HEK293 (cell line): ENCODE results near the gene FGB.
A peak's percentile ranks its signal among the peaks of the same experiment; 100 is the strongest.

ENCODE experiments used
- CTCF ChIA-PET: fragments of 350-600 bp; formaldehyde crosslinking; extraction: SDS; loops from one replicate; lab custom pipeline; 2021; ENCODE audit warnings: antibody characterized with exemption; lab: Yijun Ruan, JAX
- POLR2A ChIA-PET: fragments of 300-600 bp; formaldehyde crosslinking; extraction: SDS; loops from one replicate; lab custom pipeline; 2020; ENCODE audit warnings: antibody characterized with exemption, inconsistent platforms; lab: Yijun Ruan, JAX
- H3K27ac ChIP-seq: fragments of 200-500 bp; sonication (Bioruptor generic); 2 replicates; pipeline ENCODE4 v1.5.1; 2014; ENCODE audit warnings: low read depth, low read length, control low read depth, inconsistent platforms; ENCODE audit errors: extremely low read depth
- H3K36me3 ChIP-seq, 2 experiments: fragments of 200-500 bp in 1 of 2; sonication (Bioruptor generic) in 1 of 2; 1 replicate in 1 of 2; 2 replicates in 1 of 2; pipeline ENCODE4 v1.5.1; 2014 to 2017; ENCODE audit warnings: inconsistent platforms in 2 of 2, low read length in 2 of 2; ENCODE audit not compliant: control insufficient read depth in 2 of 2, insufficient read depth in 1 of 2
- H3K4me1 ChIP-seq: fragments of 200-500 bp; sonication (Bioruptor generic); 2 replicates; pipeline ENCODE4 v1.5.1; 2014; ENCODE audit warnings: mild to moderate bottlenecking, low read length, inconsistent platforms; ENCODE audit not compliant: control insufficient read depth, insufficient read depth
- H3K4me3 ChIP-seq: 2 replicates; pipeline ENCODE4 v1.5.1; 2011; ENCODE audit warnings: low read depth, mild to moderate bottlenecking, control low read depth, low read length, moderate library complexity
- H3K9me3 ChIP-seq: fragments of 200-500 bp; sonication (Bioruptor generic); 2 replicates; pipeline ENCODE4 v1.5.1; 2014; ENCODE audit warnings: low read depth, low read length, inconsistent platforms; ENCODE audit not compliant: control insufficient read depth, insufficient read depth
- BCL11B ChIP-seq: fragments of 450-650 bp; formaldehyde crosslinking; IDR thresholded peaks from 2 replicates; pipeline ENCODE4 v1.5.1; 2016; ENCODE audit warnings: low read depth, missing biosample characterization, missing genetic modification characterization
- SP2 ChIP-seq: fragments of 450-650 bp; formaldehyde crosslinking; IDR thresholded peaks from 2 replicates; pipeline ENCODE4 v1.5.1; 2016; ENCODE audit warnings: missing biosample characterization, missing genetic modification characterization
- SP3 ChIP-seq: fragments of 450-650 bp; formaldehyde crosslinking; IDR thresholded peaks from 2 replicates; pipeline ENCODE4 v1.5.1; 2016; ENCODE audit warnings: missing biosample characterization, missing genetic modification characterization
- SP7 ChIP-seq: fragments of 450-650 bp; formaldehyde crosslinking; IDR thresholded peaks from 2 replicates; pipeline ENCODE4 v1.5.1; 2016; ENCODE audit warnings: missing biosample characterization, missing genetic modification characterization
- TRIM28 ChIP-seq: IDR thresholded peaks from 2 replicates; pipeline ENCODE4 v1.6.1; 2011; ENCODE audit warnings: low read length, control low read depth, borderline replicate concordance
- YY1 ChIP-seq: fragments of 450-650 bp; formaldehyde crosslinking; IDR thresholded peaks from 2 replicates; pipeline ENCODE4 v1.5.1; 2018; ENCODE audit warnings: missing biosample characterization, missing genetic modification characterization
- ZBTB17 ChIP-seq: fragments of 450-650 bp; formaldehyde crosslinking; IDR thresholded peaks from 2 replicates; pipeline ENCODE4 v1.5.1; 2016; ENCODE audit warnings: missing biosample characterization, missing genetic modification characterization
- ZFP37 ChIP-seq: fragments of 450-650 bp; formaldehyde crosslinking; IDR thresholded peaks from 2 replicates; pipeline ENCODE4 v1.5.1; 2016; ENCODE audit warnings: missing biosample characterization, missing genetic modification characterization
- ZNF10 ChIP-seq: fragments of 450-650 bp; formaldehyde crosslinking; IDR thresholded peaks from 2 replicates; pipeline ENCODE4 v1.5.1; 2017; ENCODE audit warnings: missing biosample characterization, missing genetic modification characterization
- ZNF2 ChIP-seq: fragments of 450-650 bp; formaldehyde crosslinking; IDR thresholded peaks from 2 replicates; pipeline ENCODE4 v1.5.1; 2016; ENCODE audit warnings: missing biosample characterization, missing genetic modification characterization
- ZNF335 ChIP-seq: fragments of 450-650 bp; formaldehyde crosslinking; conservative IDR thresholded peaks from 2 replicates; pipeline ENCODE4 v1.5.1; 2016; ENCODE audit warnings: missing biosample characterization, missing genetic modification characterization
- ZNF394 ChIP-seq: fragments of 450-650 bp; formaldehyde crosslinking; IDR thresholded peaks from 2 replicates; pipeline ENCODE4 v1.5.1; 2016; ENCODE audit warnings: missing biosample characterization, missing genetic modification characterization, mild to moderate bottlenecking, moderate library complexity, borderline replicate concordance
- ZNF423 ChIP-seq: fragments of 450-650 bp; formaldehyde crosslinking; IDR thresholded peaks from 2 replicates; pipeline ENCODE4 v1.5.1; 2016; ENCODE audit warnings: missing biosample characterization, missing genetic modification characterization
- ZNF426 ChIP-seq: fragments of 450-650 bp; formaldehyde crosslinking; IDR thresholded peaks from 2 replicates; pipeline ENCODE4 v1.5.1; 2017; ENCODE audit warnings: missing biosample characterization, missing genetic modification characterization, mild to moderate bottlenecking, inconsistent platforms, moderate library complexity
- ZNF600 ChIP-seq: fragments of 450-650 bp; formaldehyde crosslinking; IDR thresholded peaks from 2 replicates; pipeline ENCODE4 v1.5.1; 2016; ENCODE audit warnings: missing biosample characterization, missing genetic modification characterization
- ZNF777 ChIP-seq: fragments of 450-650 bp; formaldehyde crosslinking; IDR thresholded peaks from 2 replicates; pipeline ENCODE4 v1.5.1; 2017; ENCODE audit warnings: missing biosample characterization, missing genetic modification characterization, borderline replicate concordance
- ZXDB ChIP-seq: fragments of 450-650 bp; formaldehyde crosslinking; IDR thresholded peaks from 2 replicates; pipeline ENCODE4 v1.5.1; 2016; ENCODE audit warnings: missing biosample characterization, missing genetic modification characterization
- TF ChIP-seq, protein P1 (sequence below): fragments of 450-650 bp; IDR thresholded peaks from 2 replicates; pipeline ENCODE4 v1.5.1; 2018; ENCODE audit warnings: missing biosample characterization, missing genetic modification characterization
- TF ChIP-seq, protein P2 (sequence below): fragments of 450-650 bp; formaldehyde crosslinking; conservative IDR thresholded peaks from 2 replicates; pipeline ENCODE4 v1.5.1; 2016; ENCODE audit warnings: low read depth, missing biosample characterization, missing genetic modification characterization
- TF ChIP-seq, protein P3 (sequence below): fragments of 450-650 bp; formaldehyde crosslinking; conservative IDR thresholded peaks from 2 replicates; pipeline ENCODE4 v1.5.1; 2016; ENCODE audit warnings: low read depth, missing biosample characterization, missing genetic modification characterization
- TF ChIP-seq, protein P4 (sequence below): fragments of 450-650 bp; formaldehyde crosslinking; IDR thresholded peaks from 2 replicates; pipeline ENCODE4 v1.5.1; 2016; ENCODE audit warnings: missing biosample characterization, missing genetic modification characterization
- TF ChIP-seq, protein P5 (sequence below): IDR thresholded peaks from 2 replicates; pipeline ENCODE4 v1.6.1; 2011; ENCODE audit warnings: mild to moderate bottlenecking, low read depth, low read length, borderline replicate concordance

The FGB gene

DNA sequence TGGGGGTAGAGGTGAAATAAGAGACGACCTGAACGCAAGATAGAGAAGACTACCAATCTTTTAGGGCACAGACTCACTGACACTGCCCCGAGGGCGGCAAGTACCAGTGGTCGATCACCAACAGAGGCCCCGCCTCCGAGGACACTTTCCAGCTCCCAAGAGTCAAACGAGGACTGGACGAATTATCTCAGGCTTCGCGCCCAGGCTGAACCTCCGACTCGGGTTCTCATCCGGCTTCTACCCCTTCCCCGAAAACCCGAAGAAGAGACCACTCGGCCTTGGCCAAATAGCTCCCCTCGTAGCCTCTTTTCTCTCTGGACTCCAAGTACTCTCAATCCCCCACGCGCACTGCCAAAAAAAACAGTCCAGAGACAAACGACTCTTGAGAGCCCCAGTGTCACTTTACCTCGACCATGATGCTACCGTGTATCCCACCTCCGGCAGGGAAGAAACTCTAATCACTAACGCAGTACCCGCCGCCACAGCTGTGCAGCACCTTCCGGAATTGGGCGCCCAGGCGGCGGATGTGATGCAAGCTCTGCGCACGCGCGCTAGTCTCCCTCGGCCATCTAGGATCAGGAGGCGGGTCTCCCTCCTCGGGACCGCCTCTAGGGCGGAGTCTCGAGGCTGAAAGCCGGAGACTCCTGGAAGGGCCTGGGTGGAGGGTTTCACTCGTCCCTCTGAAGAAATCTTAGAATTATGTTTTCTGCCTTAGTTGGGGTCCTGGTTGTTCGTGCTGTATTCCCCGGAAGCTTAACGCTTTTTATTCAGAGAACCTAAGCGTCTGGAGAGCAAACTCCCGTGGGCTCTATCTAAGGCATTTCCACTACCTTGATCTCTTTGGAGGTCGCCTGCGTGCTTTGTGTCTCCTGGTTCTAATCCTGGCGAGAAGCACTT lies 12.7 kb upstream of the FGB start, which contains the start of gene PLRG1:
Gene PLRG1 (minus strand): TSS at position 507 of the 897 bp plus-strand sequence. CDS start 92 bp downstream, at position 415.
- H3K9me3 ChIP-seq: no peaks in the 10 kb centered on the region
- H3K36me3 ChIP-seq: peaks cover 17 to 34% of the 10 kb centered on the region in 2 experiments; a peak in 2 of 3 replicates
- peak within 1 kb of the TSS; percentile 7 for H3K27ac ChIP-seq
- TF ChIP-seq ZXDB (tag by site-specific recombination) (peak; percentile 29; the same call in 1 of the 2 replicates), ZNF426 (tag by site-specific recombination) (no peak), ZNF394 (no peak), ZNF423 (tag by site-specific recombination) (no peak), ZFP37 (tag by site-specific recombination) (0 out of 2 replicates have a peak, but pooled peaks have one; percentile 19), SP7 (tag by site-specific recombination) (0 out of 2 replicates have a peak, but pooled peaks have one; percentile 35), ZNF2 (tag by site-specific recombination) (peak; percentile 64; the same call in 1 of the 2 replicates), ZBTB17 (tag by site-specific recombination) (peak; percentile 67), YY1 (tag by site-specific recombination) (no peak), ZNF10 (tag by site-specific recombination) (no peak), SP2 (tag by site-specific recombination) (peak; percentile 71), BCL11B (tag by site-specific recombination) (no peak), SP3 (peak; percentile 39; the same call in 1 of the 2 replicates), ZNF335 (peak; percentile 19; the same call in 1 of the 2 replicates), ZNF777 (tag by site-specific recombination) (no peak), ZNF600 (tag by site-specific recombination) (0 out of 2 replicates have a peak, but pooled peaks have one; percentile 40), TRIM28 (peak; percentile 12; the same call in 1 of the 2 replicates)
- TF ChIP-seq, protein P1, sequence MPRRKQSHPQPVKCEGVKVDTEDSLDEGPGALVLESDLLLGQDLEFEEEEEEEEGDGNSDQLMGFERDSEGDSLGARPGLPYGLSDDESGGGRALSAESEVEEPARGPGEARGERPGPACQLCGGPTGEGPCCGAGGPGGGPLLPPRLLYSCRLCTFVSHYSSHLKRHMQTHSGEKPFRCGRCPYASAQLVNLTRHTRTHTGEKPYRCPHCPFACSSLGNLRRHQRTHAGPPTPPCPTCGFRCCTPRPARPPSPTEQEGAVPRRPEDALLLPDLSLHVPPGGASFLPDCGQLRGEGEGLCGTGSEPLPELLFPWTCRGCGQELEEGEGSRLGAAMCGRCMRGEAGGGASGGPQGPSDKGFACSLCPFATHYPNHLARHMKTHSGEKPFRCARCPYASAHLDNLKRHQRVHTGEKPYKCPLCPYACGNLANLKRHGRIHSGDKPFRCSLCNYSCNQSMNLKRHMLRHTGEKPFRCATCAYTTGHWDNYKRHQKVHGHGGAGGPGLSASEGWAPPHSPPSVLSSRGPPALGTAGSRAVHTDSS (tag by site-specific recombination): no peak
- TF ChIP-seq, protein P2, sequence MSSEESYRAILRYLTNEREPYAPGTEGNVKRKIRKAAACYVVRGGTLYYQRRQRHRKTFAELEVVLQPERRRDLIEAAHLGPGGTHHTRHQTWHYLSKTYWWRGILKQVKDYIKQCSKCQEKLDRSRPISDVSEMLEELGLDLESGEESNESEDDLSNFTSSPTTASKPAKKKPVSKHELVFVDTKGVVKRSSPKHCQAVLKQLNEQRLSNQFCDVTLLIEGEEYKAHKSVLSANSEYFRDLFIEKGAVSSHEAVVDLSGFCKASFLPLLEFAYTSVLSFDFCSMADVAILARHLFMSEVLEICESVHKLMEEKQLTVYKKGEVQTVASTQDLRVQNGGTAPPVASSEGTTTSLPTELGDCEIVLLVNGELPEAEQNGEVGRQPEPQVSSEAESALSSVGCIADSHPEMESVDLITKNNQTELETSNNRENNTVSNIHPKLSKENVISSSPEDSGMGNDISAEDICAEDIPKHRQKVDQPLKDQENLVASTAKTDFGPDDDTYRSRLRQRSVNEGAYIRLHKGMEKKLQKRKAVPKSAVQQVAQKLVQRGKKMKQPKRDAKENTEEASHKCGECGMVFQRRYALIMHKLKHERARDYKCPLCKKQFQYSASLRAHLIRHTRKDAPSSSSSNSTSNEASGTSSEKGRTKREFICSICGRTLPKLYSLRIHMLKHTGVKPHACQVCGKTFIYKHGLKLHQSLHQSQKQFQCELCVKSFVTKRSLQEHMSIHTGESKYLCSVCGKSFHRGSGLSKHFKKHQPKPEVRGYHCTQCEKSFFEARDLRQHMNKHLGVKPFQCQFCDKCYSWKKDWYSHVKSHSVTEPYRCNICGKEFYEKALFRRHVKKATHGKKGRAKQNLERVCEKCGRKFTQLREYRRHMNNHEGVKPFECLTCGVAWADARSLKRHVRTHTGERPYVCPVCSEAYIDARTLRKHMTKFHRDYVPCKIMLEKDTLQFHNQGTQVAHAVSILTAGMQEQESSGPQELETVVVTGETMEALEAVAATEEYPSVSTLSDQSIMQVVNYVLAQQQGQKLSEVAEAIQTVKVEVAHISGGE (tag by site-specific recombination): peak; percentile 95
- TF ChIP-seq, protein P3, sequence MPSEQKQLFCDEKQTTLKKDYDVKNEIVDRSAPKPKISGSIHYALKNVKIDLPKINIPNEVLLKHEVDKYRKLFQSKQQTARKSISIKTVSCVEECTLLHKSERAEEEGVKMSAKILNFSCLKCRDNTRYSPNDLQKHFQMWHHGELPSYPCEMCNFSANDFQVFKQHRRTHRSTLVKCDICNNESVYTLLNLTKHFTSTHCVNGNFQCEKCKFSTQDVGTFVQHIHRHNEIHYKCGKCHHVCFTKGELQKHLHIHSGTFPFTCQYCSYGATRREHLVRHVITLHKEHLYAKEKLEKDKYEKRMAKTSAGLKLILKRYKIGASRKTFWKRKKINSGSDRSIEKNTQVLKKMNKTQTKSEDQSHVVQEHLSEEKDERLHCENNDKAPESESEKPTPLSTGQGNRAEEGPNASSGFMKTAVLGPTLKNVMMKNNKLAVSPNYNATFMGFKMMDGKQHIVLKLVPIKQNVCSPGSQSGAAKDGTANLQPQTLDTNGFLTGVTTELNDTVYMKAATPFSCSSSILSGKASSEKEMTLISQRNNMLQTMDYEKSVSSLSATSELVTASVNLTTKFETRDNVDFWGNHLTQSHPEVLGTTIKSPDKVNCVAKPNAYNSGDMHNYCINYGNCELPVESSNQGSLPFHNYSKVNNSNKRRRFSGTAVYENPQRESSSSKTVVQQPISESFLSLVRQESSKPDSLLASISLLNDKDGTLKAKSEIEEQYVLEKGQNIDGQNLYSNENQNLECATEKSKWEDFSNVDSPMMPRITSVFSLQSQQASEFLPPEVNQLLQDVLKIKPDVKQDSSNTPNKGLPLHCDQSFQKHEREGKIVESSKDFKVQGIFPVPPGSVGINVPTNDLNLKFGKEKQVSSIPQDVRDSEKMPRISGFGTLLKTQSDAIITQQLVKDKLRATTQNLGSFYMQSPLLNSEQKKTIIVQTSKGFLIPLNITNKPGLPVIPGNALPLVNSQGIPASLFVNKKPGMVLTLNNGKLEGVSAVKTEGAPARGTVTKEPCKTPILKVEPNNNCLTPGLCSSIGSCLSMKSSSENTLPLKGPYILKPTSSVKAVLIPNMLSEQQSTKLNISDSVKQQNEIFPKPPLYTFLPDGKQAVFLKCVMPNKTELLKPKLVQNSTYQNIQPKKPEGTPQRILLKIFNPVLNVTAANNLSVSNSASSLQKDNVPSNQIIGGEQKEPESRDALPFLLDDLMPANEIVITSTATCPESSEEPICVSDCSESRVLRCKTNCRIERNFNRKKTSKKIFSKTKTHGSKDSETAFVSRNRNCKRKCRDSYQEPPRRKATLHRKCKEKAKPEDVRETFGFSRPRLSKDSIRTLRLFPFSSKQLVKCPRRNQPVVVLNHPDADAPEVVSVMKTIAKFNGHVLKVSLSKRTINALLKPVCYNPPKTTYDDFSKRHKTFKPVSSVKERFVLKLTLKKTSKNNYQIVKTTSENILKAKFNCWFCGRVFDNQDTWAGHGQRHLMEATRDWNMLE (tag by site-specific recombination): peak; percentile 79
- TF ChIP-seq, protein P4, sequence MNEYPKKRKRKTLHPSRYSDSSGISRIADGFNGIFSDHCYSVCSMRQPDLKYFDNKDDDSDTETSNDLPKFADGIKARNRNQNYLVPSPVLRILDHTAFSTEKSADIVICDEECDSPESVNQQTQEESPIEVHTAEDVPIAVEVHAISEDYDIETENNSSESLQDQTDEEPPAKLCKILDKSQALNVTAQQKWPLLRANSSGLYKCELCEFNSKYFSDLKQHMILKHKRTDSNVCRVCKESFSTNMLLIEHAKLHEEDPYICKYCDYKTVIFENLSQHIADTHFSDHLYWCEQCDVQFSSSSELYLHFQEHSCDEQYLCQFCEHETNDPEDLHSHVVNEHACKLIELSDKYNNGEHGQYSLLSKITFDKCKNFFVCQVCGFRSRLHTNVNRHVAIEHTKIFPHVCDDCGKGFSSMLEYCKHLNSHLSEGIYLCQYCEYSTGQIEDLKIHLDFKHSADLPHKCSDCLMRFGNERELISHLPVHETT (tag by site-specific recombination): no peak
- TF ChIP-seq, protein P5, sequence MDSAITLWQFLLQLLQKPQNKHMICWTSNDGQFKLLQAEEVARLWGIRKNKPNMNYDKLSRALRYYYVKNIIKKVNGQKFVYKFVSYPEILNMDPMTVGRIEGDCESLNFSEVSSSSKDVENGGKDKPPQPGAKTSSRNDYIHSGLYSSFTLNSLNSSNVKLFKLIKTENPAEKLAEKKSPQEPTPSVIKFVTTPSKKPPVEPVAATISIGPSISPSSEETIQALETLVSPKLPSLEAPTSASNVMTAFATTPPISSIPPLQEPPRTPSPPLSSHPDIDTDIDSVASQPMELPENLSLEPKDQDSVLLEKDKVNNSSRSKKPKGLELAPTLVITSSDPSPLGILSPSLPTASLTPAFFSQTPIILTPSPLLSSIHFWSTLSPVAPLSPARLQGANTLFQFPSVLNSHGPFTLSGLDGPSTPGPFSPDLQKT: no peak
- H3K4me3 ChIP-seq: peak within 1 kb of the TSS; percentile 69
- POLR2A ChIA-PET: interaction anchor here (0.7 to 1.1 kb wide), 6 partner anchors 9 to 171 kb away, joined by 3 to 7 read pairs (median 3); partner anchors contain the start of gene DCHS2
- peaks cover 2% of the 10 kb centered on the region for H3K4me1 ChIP-seq
- CTCF ChIA-PET: interaction anchor here (0.6 to 15.4 kb wide), 10 partner anchors 9 to 800 kb away, joined by 3 to 429 read pairs (median 4); partner anchors contain the start of genes FGB and FGG
